Iris pigment epithelial cell (primary cell): ENCODE measurements around the gene WNK2.

Source experiments
- DNase-seq: peaks from one replicate; pipeline ENCODE4 v3.0.0-alpha.2; 2011; ENCODE audit warnings: low read depth

Gene WNK2

GRCh38 chr9:93218671-93219420 lies 34.9 kb downstream of the WNK2 start:
- no peak for DNase-seq

GRCh38 chr9:93219692-93220091 lies 35.8 kb downstream of the WNK2 start:
- DNase-seq: no peak

GRCh38 chr9:93220627-93221026 lies 36.7 kb downstream of the WNK2 start:
- DNase-seq: no peak

GRCh38 chr9:93221044-93221443 lies 37.1 kb downstream of the WNK2 start:
- DNase-seq: no peak

- DNase-seq: no peak
These were observed 38.9 kb downstream of the WNK2 start for GRCh38 chr9:93222890-93223259.

GRCh38 chr9:93223260-93224180 lies 39.6 kb downstream of the WNK2 start:
- DNase-seq: peak; percentile 56

GRCh38 chr9:93224591-93224990 lies 40.7 kb downstream of the WNK2 start:
- no peak for DNase-seq

GRCh38 chr9:93225417-93225816 lies 41.5 kb downstream of the WNK2 start:
- no peak for DNase-seq

GRCh38 chr9:93225892-93226291 lies 42.0 kb downstream of the WNK2 start:
- no peak for DNase-seq

GRCh38 chr9:93226819-93227218 lies 42.9 kb downstream of the WNK2 start:
- no peak for DNase-seq

- DNase-seq: no peak
These were observed 44.1 kb downstream of the WNK2 start for GRCh38 chr9:93228030-93228429.

- DNase-seq: no peak
These were observed 44.5 kb downstream of the WNK2 start for GRCh38 chr9:93228453-93228852.

GRCh38 chr9:93229636-93230035 lies 45.7 kb downstream of the WNK2 start:
- no peak for DNase-seq

- no peak for DNase-seq
These were observed 46.2 kb downstream of the WNK2 start for GRCh38 chr9:93230185-93230584.

GRCh38 chr9:93230601-93231000 lies 46.7 kb downstream of the WNK2 start:
- DNase-seq: no peak

GRCh38 chr9:93231121-93231694 lies 47.3 kb downstream of the WNK2 start:
- no peak for DNase-seq

GRCh38 chr9:93231716-93232115 lies 47.8 kb downstream of the WNK2 start:
- no peak for DNase-seq

- no peak for DNase-seq
These were observed 48.5 kb downstream of the WNK2 start for GRCh38 chr9:93232388-93232960.

- no peak for DNase-seq
These were observed 49.1 kb downstream of the WNK2 start for GRCh38 chr9:93233033-93233432.

GRCh38 chr9:93234600-93234999 lies 50.7 kb downstream of the WNK2 start:
- DNase-seq: no peak

GRCh38 chr9:93235300-93235960 lies 51.5 kb downstream of the WNK2 start:
- DNase-seq: no peak
